SU-DHL-6 (cell line): Measurements from ENCODE around the gene HMGN1.

Experiments used
- H2AFZ ChIP-seq: fragments of 200-600 bp; sonication (generic); 2 replicates; pipeline ENCODE4 v1.6.1; 2014; ENCODE audit warnings: low read depth, mild to moderate bottlenecking, moderate library complexity, mixed read lengths, antibody characterized with exemption, low read length; ENCODE audit not compliant: severe bottlenecking
- H3F3A ChIP-seq: fragments of 200-600 bp; shearing (Covaris generic); 2 replicates; pipeline ENCODE4 v1.6.0; 2016; ENCODE audit warnings: antibody characterized with exemption, mild to moderate bottlenecking; ENCODE audit not compliant: insufficient read depth
- H3K27ac ChIP-seq: fragments of 200-600 bp; sonication (generic); 2 replicates; pipeline ENCODE4 v1.5.1; 2016; ENCODE audit warnings: low read depth, mild to moderate bottlenecking, low read length, moderate library complexity, mixed read lengths
- H3K27me3 ChIP-seq: fragments of 200-600 bp; sonication (generic), shearing (Covaris generic); 2 replicates; pipeline ENCODE4 v1.6.0; 2014; ENCODE audit warnings: mild to moderate bottlenecking, low read length
- H3K36me3 ChIP-seq: fragments of 200-600 bp; sonication (generic); 2 replicates; pipeline ENCODE4 v1.6.1; 2014; ENCODE audit warnings: mild to moderate bottlenecking, low read length, mixed read lengths
- H3K4me2 ChIP-seq: fragments of 300-600, 200-600 bp; shearing (Covaris generic), sonication (generic); 2 replicates; pipeline ENCODE4 v1.6.0; 2014; ENCODE audit warnings: low read length, low read depth, mild to moderate bottlenecking; ENCODE audit not compliant: poor library complexity, severe bottlenecking
- H3K4me3 ChIP-seq: fragments of 200-600 bp; sonication (generic); 2 replicates; pipeline ENCODE4 v1.5.1; 2014; ENCODE audit warnings: antibody characterized with exemption, low read length, mild to moderate bottlenecking, mixed read lengths; ENCODE audit not compliant: insufficient read depth, poor library complexity, severe bottlenecking
- H3K79me2 ChIP-seq: fragments of 200-600 bp; sonication (generic); 2 replicates; pipeline ENCODE4 v1.6.1; 2014; ENCODE audit warnings: mild to moderate bottlenecking, low read length, moderate library complexity; ENCODE audit not compliant: insufficient read depth
- H3K9ac ChIP-seq: fragments of 200-600 bp; sonication (generic); 2 replicates; pipeline ENCODE4 v1.7.0; 2014; ENCODE audit warnings: mild to moderate bottlenecking, low read length
- H3K9me2 ChIP-seq: fragments of 200-600 bp; sonication (generic); replicated peaks from 2 replicates; pipeline ENCODE4 v1.6.1; 2014; ENCODE audit warnings: low read length; ENCODE audit not compliant: insufficient read depth
- H3K9me3 ChIP-seq: fragments of 200-600 bp; sonication (generic); 2 replicates; pipeline ENCODE4 v1.6.1; 2014; ENCODE audit warnings: low read length, mixed read lengths; ENCODE audit not compliant: insufficient read depth
- H4K20me1 ChIP-seq: fragments of 200-600 bp; sonication (generic); 2 replicates; pipeline ENCODE4 v1.6.1; 2014; ENCODE audit warnings: low read depth, mild to moderate bottlenecking, antibody characterized with exemption, low read length, moderate library complexity, mixed read lengths
- CTCF ChIP-seq: fragments of 200-600 bp; sonication (generic); IDR thresholded peaks from one replicate; pipeline ENCODE4 v1.5.1; 2017; ENCODE audit warnings: antibody characterized with exemption, mild to moderate bottlenecking, low read length, moderate library complexity; ENCODE audit not compliant: insufficient read depth, poor library complexity, severe bottlenecking
- EZH2phosphoT487 ChIP-seq: fragments of 200-600 bp; sonication (generic), shearing (Covaris generic); conservative IDR thresholded peaks from 2 replicates; pipeline ENCODE4 v1.6.1; 2018; ENCODE audit warnings: mild to moderate bottlenecking, antibody characterized with exemption, low read length, moderate library complexity, mixed read lengths

Gene HMGN1

GRCh38 chr21:39315603-39316445 is 33.1 kb downstream of the HMGN1 start:
- H3K4me3 ChIP-seq, result peak overlapping the region; percentile 15
- peak overlapping the region; percentile 58 for H3K9ac ChIP-seq
- peaks cover 70% of the 10 kb centered on the region for H3F3A ChIP-seq
- TF ChIP-seq EZH2phosphoT487 (no peak), CTCF (no peak)
- peaks cover 14% of the 10 kb centered on the region for H3K36me3 ChIP-seq
- no peak overlapping the region for H2AFZ ChIP-seq
- peak overlapping the region; percentile 98 for H3K27ac ChIP-seq
- H4K20me1 ChIP-seq, result peaks cover 13% of the 10 kb centered on the region
- H3K9me3 ChIP-seq, result no peaks in the 10 kb centered on the region
- no peaks in the 10 kb centered on the region for H3K27me3 ChIP-seq
- H3K79me2 ChIP-seq, result peaks cover 26% of the 10 kb centered on the region
- H3K9me2 ChIP-seq, result no peaks in the 10 kb centered on the region
- peak overlapping the region; percentile 79 for H3K4me2 ChIP-seq

GRCh38 chr21:39314143-39315027 is 34.5 kb downstream of the HMGN1 start:
- Histone ChIP-seq H3K27ac (peak overlapping the region; percentile 98), H3K36me3 (peaks cover 25% of the 10 kb centered on the region), H3K9ac (peak overlapping the region; percentile 98), H3K9me2 (no peaks in the 10 kb centered on the region), H2AFZ (no peak overlapping the region), H3K9me3 (no peaks in the 10 kb centered on the region), H3K4me2 (peak overlapping the region; percentile 79), H3F3A (peaks cover 67% of the 10 kb centered on the region), H4K20me1 (peaks cover 18% of the 10 kb centered on the region), H3K79me2 (peaks cover 40% of the 10 kb centered on the region), H3K4me3 (peak overlapping the region; percentile 61), H3K27me3 (no peaks in the 10 kb centered on the region)
- no peak for TF ChIP-seq EZH2phosphoT487
- no peak for TF ChIP-seq CTCF

GRCh38 chr21:39313571-39314142 is 35.2 kb downstream of the HMGN1 start, which contains the start of gene BRWD1:
TSS of gene BRWD1 (minus strand) at chr21:39313632. CDS start at chr21:39313491, 141 bp downstream.
- peak within 1 kb of the TSS; percentile 65 for H3K4me3 ChIP-seq
- H3K9me3 ChIP-seq, result no peaks in the 10 kb centered on the region
- peaks cover 60% of the 10 kb centered on the region for H3F3A ChIP-seq
- H3K9ac ChIP-seq, result peak within 1 kb of the TSS; percentile 98
- peak within 1 kb of the TSS; percentile 79 for H3K4me2 ChIP-seq
- no peak for TF ChIP-seq EZH2phosphoT487
- no peak for TF ChIP-seq CTCF
- H3K79me2 ChIP-seq, result peaks cover 48% of the 10 kb centered on the region
- H3K27me3 ChIP-seq, result no peaks in the 10 kb centered on the region
- H3K27ac ChIP-seq, result peak within 1 kb of the TSS; percentile 98
- no peak within 1 kb of the TSS for H2AFZ ChIP-seq
- no peaks in the 10 kb centered on the region for H3K9me2 ChIP-seq
- H3K36me3 ChIP-seq, result peaks cover 25% of the 10 kb centered on the region
- H4K20me1 ChIP-seq, result peaks cover 24% of the 10 kb centered on the region
